Measurements from ENCODE around the gene STK32B. TPM values are rescaled to one million over a fixed set of nuclear protein-coding genes. Genes with fewer than 3 reads are reported as not detected.

Gene STK32B
- total and polyA plus RNA-seq, 2 of the 8 experiments (the other 6 are each of a cell fraction or from before 2014, with no cell fraction given), result 2.3 to 2.5 TPM

DNA sequence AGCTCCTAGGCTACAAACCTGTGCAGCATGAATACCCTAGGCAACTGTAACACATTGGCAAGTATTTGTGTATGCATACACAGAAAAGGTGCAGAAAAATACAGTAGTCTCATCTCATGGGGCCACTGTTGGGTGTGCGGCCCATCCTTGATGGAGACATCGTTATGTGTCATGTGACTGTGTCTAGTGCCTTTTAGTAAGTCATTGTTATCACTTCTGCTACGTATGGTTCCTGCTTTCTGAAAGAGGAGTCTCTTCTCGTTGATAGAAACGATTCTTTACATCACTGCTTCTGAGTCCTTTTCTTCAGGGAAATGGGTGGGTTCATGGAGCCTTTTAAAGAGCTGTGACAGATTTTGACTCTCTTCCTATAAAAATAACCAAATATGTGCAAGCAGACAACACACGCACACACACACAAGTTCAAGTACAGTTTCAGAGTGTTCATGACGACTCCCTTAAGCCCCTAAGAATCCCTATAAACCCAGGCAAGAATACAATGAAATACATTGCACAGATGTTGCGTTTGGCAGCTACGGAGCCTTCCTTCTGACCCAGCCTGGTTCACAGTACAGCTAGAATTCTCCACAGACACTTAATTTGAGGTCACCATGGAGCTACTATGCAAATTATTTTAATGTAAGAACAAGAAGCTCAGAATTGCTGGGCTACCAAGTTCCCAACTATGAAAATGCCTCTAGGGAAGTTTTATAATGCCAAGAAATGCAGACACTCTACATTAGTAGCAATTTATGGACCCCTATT lies 10.2 kb upstream of the STK32B start:
- no peak for FAIRE-seq
- no peaks in the 10 kb centered on the region for H3K4me1 ChIP-seq (replicated peaks in 1 of 4; ENCODE audit: control insufficient read depth in 3 of 4, insufficient read depth in 4 of 4, low read length in 3 of 4)
- H4K8ac ChIP-seq (ENCODE audit: extremely low read depth, insufficient read depth, low read length), result no peak overlapping the region
- H4K91ac ChIP-seq (replicated peaks; ENCODE audit: insufficient read length, low read length), result no peak overlapping the region
- H3K9ac ChIP-seq (replicated peaks in 1 of 4; ENCODE audit: extremely low read depth in 1 of 4, low read depth in 3 of 4, low read length in 3 of 4), result no peak overlapping the region; a peak in 1 of 7 replicates
- ChIA-PET POLR2A (ENCODE audit: partially characterized antibody) (no interaction called here), CTCF (ENCODE audit: partially characterized antibody) (interaction anchor here (1.1 kb wide), 2 partner anchors 10 kb away, joined by 3 to 5 read pairs; partner anchors contain the start of gene STK32B)
- H2BK12ac ChIP-seq (ENCODE audit: low read depth, low read length), result no peak overlapping the region
- no peak overlapping the region for H2BK20ac ChIP-seq (ENCODE audit: low read length)
- no peaks in the 10 kb centered on the region for H3K9me3 ChIP-seq (ENCODE audit: insufficient read depth in 2 of 2, low read depth in 1 of 2, low read length in 1 of 2)
- 89% methylated on average over 9 of the region's 9 CpGs; no CpG with 5 or more reads in 1 of the 2 experiments for WGBS, 2 experiments (ENCODE audit: extremely low coverage in 1 of 2, insufficient coverage in 1 of 2, insufficient read length in 1 of 2, insufficient replicate concordance in 2 of 2, low coverage in 1 of 2, low lambda C conversion rate in 2 of 2, missing lambda C conversion rate in 1 of 2)
- H3K4ac ChIP-seq (replicated peaks; ENCODE audit: insufficient read length, low read depth, low read length), result no peak overlapping the region
- no peak overlapping the region for H2AK5ac ChIP-seq (ENCODE audit: low read depth, low read length)
- no peak for DNase-seq (ENCODE audit: low read depth in 1 of 2, low spot score in 2 of 2)
- H3K27me3 ChIP-seq (replicated peaks in 1 of 4; ENCODE audit: control insufficient read depth in 3 of 4, extremely low read depth in 1 of 4, insufficient read depth in 3 of 4, low read length in 3 of 4), result no peaks in the 10 kb centered on the region
- H3K36me3 ChIP-seq (ENCODE audit: control insufficient read depth in 2 of 4, insufficient read depth in 4 of 4, low read length in 3 of 4), result no peaks in the 10 kb centered on the region
- H4K20me1 ChIP-seq (replicated peaks in 1 of 2; ENCODE audit: control insufficient read depth in 1 of 2, insufficient read depth in 2 of 2, low read length in 2 of 2), result no peaks in the 10 kb centered on the region
- H3K56ac ChIP-seq (replicated peaks; ENCODE audit: insufficient read length, low read depth, low read length), result no peak overlapping the region
- no peaks in the 10 kb centered on the region for H3K79me2 ChIP-seq (ENCODE audit: control insufficient read depth in 1 of 2, insufficient read depth in 2 of 2, low read length in 2 of 2)
- H2BK15ac ChIP-seq (ENCODE audit: low read length), result no peak overlapping the region
- H2BK5ac ChIP-seq (ENCODE audit: low read depth, low read length), result no peak overlapping the region
- no peaks in the 10 kb centered on the region for H3K23me2 ChIP-seq (ENCODE audit: low read depth, low read length)
- no peak overlapping the region for H4K5ac ChIP-seq (ENCODE audit: insufficient read length, low read depth, low read length)
- H3K14ac ChIP-seq (ENCODE audit: insufficient read length), result no peak overlapping the region
- H3K4me2 ChIP-seq (ENCODE audit: insufficient read depth in 1 of 2, low read depth in 2 of 2, low read length in 2 of 2), result no peak overlapping the region
- no peak overlapping the region for H2BK120ac ChIP-seq (replicated peaks; ENCODE audit: low read depth, low read length)
- no peak overlapping the region for H3K27ac ChIP-seq (ENCODE audit: low read depth, low read length)
- no peak overlapping the region for H2AFZ ChIP-seq (ENCODE audit: low read length)
- H3K79me1 ChIP-seq (ENCODE audit: low read depth, low read length), result no peaks in the 10 kb centered on the region
- H3K23ac ChIP-seq (ENCODE audit: insufficient read length), result no peak overlapping the region
- no peak overlapping the region for H3K18ac ChIP-seq (ENCODE audit: extremely low read depth, low read length)
- H3K4me3 ChIP-seq (ENCODE audit: extremely low read depth in 1 of 4, insufficient read depth in 2 of 4, low read depth in 3 of 4, low read length in 4 of 4), result no peak overlapping the region
- TF ChIP-seq, protein P1, sequence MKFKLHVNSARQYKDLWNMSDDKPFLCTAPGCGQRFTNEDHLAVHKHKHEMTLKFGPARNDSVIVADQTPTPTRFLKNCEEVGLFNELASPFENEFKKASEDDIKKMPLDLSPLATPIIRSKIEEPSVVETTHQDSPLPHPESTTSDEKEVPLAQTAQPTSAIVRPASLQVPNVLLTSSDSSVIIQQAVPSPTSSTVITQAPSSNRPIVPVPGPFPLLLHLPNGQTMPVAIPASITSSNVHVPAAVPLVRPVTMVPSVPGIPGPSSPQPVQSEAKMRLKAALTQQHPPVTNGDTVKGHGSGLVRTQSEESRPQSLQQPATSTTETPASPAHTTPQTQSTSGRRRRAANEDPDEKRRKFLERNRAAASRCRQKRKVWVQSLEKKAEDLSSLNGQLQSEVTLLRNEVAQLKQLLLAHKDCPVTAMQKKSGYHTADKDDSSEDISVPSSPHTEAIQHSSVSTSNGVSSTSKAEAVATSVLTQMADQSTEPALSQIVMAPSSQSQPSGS (IDR thresholded peaks at IDR 0.05; ENCODE audit: low read length), result no peak
- no peak for TF ChIP-seq EZH2 (IDR thresholded peaks at IDR 0.05; ENCODE audit: low read depth, low read length, severe bottlenecking)
- no peak for TF ChIP-seq NRF1 (IDR thresholded peaks at IDR 0.05; ENCODE audit: low read depth, low read length)
- no peak for TF ChIP-seq RAD21 (IDR thresholded peaks at IDR 0.05 in 1 of 2, conservative IDR thresholded peaks at IDR 0.05 in 1 of 2; ENCODE audit: low read depth in 2 of 2, low read length in 2 of 2)
- TF ChIP-seq, protein P2, sequence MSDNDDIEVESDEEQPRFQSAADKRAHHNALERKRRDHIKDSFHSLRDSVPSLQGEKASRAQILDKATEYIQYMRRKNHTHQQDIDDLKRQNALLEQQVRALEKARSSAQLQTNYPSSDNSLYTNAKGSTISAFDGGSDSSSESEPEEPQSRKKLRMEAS (IDR thresholded peaks at IDR 0.05), result no peak

Data from H1 (cell line).